Measurements from ENCODE around the gene ANHX.
"Not testable (repeated sequence)": the region's sequence is repeated elsewhere in the genome, so short reads cannot be mapped to it uniquely, and the experiment has no call there.

ANHX gene
- total RNA-seq = 0 reads per million in 4 donors

DNA sequence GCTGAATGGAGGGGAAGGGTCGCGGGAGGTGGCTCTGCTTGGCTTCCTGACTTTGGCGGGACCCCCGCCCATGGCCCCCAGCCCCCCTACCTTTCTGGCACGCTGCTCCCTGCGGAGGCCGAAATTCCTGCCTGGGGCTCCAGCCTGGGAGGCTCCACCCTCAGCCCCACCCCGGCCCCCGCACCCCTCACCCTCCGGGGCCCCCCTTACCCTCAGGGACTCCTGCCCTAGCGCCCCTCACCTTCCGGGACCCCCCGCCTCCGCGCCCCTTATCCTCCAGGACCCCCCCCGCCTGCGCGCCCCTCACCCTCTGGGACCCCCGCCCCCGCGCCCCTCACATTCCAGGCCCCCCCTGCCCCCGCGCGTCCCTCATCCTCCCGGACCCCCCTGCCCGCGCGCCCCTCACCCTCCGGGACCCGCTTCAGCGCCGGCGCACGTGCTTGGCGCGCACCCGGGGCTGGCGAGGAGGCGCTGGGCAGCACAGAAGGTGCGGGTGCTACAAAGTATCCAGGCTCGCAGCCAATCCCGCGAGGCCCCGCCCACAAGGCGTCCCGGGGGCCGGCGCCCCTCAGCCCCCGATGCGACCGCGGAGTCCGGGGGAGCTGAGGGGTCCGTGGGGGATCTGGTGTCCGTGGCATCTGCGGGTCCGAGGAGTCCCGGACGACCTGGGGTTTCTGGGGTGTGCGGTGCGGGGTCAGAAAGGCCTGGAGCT, at the start of gene ANHX:
TSS of gene ANHX (minus strand) at position 477 of the 712 bp plus-strand sequence. CDS start 1,521 bp downstream, outside the sequence.
- no peak for DNase-seq

DNA sequence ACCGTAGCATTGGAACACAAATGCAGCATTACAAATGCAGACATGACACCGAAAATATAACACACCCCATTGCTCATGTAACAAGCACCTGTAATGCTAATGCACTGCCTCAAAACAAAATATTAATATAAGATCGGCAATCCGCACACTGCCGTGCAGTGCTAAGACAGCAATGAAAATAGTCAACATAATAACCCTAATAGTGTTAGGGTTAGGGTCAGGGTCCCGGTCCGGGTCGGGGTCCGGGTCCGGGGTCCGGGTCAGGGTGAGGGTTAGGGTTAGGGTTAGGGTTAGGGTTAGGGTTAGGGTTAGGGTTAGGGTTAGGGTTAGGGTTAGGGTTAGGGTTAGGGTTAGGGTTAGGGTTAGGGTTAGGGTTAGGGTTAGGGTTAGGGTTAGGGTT, 29.0 kb upstream of the ANHX start:
- DNase-seq = not testable (repeated sequence)

DNA sequence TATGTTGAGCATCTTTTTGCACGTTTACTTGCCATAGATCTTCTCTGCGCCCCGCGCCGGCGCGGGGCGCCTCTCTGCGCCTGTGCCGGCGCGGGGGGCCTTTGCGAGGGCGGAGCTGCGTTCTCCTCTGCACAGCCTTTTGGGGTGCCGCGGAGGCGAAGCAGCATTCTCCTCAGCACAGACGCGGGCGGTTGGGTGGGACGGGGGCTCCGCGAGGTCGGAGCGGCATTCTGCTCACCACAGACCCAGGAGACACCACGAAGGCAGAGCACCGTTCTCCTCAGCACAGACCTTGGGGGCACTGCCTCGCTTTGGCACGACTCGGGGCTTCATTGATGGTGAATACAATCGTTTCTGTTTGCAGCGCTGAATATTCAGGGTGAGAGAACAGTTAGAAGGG, 28.5 kb upstream of the ANHX start:
- DNase-seq = no peak

DNA sequence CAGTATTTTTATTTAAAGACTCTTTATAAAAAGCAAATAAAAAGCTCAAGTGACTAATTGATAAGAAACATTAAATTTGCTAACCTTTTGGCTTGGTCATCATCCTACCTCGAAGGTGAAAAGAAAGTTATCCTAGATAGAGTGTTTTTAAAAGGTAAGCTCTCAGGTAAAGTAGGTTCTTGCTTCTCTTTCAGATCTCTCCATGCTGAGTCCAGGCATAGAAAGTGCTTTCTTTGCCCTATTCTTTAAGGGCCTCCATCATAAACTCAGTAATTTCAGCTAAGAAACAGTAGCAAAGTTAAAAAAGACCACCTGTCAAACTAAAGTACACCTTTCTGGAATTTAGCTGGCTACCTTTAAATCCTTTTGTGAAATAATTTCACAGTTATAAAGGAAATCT, 20.6 kb upstream of the ANHX start:
- no peak for DNase-seq

DNA sequence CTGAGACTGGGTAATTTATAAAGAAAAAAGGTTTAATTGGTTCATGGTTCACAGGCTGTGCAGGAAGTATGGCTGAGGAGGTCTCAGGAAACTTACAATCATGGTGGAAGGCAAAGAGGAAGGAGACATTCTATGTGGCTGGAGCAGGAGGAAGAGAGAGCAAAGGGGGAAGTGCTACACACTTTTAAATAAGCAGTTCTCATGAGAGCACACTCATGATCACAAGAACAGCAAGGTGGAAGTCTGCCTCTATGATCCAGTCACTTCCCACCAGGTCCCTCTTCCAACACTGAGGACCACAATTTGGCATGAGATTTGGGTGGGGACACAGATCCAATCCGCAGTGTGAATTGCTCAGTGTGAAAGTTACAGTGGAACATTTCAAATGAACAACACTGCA, 20.2 kb upstream of the ANHX start:
- DNase-seq = not testable (repeated sequence)

DNA sequence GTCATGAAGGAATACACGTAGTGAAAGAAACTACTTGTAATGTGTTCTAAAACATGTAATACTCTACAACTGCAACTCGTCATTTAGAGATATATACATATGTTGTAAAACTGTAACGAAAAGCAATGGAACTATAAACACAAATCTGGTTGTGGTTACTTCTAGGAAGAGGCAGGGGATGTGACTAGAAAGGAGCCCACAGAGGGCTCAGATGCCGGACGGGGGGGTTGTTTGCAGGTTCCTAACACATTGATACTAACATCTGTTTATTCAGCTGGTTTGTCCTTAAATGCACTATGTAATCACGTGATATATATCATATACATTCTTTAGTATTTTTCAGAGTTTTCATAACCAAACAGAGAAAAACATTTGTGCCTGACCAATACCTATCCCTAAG, 16.1 kb upstream of the ANHX start:
- no peak for DNase-seq

DNA sequence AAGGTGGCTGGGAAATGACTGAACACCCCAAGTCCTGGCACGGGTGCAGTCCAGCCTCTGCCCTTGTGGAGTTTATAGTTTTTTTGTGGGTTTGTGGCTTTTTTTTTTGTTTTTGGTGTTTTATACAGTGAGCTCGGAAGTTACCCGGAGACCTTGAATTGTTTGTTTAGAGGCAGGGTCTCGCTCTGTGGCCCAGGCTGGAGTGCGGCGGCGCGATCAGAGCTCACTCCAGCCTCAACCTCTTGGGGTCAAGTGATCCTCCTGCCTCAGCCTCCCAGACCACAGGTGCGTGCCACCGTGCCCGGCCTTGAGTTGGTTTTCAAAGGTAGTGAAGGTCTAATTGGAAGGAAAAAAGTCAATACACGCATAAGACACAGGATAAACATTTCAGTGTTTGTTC, 879 bp upstream of the ANHX start:
- no peak for DNase-seq

DNA sequence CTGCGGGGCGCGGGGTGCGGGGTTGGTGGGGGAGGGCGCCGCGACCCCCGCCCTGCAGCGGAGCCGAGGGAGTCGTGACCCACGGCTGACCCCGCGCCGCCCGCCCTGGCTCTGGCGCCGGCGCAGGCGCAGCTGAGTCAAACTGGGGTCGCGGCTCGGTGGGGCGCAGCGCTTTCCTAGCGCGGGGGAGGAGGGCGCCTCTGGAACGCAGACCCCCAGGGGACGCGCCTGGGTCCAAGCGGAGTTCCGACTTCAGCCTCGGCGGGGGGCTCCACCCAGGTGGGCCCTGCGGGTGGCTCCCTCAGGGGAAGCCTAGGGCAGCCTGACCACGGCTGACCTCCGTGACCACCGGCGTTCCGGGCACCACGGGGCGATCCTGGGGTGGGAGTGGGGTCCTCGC, 467 bp upstream of the ANHX start:
- no peak for DNase-seq

DNA sequence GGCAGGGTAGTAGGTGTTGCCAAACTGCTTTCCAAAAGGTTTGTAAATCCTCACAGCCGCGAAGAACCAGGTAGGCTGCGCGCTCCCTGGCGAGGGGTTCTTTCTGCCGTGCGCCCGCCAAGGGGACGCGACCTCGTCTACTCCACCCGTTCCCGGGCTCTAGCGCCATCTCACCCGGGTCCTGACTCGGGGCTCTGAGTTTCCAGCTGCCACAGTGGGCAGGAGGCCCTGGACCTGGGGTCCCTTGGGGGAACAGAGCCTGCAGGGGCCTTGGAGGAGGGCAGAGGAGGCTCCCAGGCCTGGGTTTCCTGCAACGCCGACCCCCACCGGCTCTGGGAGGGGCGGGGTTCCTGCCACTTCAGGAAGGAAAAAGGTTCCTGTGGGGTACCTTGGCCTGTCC, 706 bp downstream of the ANHX start:
- no peak for DNase-seq

DNA sequence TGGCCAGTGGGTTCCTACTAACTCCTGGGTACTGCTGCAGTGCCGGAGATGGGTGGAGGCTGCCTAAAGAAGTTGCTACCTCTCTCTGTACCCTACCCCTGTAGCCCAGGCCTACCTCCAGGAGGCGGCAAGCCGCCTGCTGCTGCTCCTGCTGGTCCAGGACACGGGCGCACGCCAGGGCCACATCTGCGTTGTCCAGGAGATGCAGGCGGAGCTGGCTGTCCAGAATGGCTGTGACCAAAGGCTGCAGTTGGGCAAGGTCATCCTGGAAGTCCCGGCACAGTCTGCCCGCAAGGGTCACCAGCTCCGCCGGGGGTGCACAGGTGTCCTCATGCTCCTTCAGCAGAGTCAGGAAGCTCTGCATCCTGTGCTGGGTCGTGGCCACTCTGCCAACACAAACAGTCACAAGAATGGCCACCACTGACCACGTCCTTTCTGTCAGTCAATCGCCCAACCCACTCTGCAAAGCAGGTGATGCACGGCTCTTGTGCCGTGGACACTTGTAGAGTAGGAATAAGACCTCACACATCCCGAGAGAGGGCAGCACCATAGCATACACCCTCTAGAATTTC, 1.6 kb downstream of the ANHX start:
- DNase-seq = no peak

DNA sequence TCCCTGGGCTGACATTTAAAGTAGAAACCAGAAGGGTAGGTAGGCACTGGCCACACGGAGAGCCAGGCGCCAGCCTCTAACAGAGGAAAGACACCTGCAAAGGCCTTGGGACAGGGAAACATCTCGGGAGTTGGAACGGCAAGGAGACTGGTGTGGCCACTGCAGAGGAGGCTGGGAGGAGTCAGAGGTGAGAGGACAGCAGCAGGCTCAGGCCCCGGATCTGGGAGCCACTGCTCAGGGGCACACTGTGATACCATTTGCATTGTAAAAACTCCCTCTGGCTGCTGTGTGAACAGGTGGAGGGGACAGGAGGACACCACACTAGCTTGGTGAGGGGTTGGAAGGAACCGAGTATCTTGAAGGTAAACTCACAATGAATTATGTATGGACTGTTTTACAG, 2.7 kb downstream of the ANHX start:
- DNase-seq = no peak

DNA sequence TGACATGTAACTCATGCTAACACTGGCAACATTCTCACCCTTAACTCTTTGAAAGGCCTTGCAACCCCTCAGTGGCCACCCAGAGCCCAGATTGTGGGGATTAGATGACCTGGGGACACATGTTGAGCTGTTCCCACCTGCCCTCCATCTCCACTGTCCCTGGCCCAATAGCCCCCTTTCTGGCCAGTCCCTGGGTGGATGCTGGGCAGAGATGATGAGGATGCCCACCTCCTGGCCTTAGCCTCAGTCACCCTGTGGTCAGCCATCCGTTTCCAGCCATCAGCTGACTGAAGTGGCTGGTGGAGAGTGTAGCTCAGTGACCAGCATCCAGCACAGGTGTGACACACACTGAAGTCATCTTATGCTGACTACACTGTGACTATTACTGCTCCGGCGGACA, 4.7 kb downstream of the ANHX start:
- no peak for DNase-seq

DNA sequence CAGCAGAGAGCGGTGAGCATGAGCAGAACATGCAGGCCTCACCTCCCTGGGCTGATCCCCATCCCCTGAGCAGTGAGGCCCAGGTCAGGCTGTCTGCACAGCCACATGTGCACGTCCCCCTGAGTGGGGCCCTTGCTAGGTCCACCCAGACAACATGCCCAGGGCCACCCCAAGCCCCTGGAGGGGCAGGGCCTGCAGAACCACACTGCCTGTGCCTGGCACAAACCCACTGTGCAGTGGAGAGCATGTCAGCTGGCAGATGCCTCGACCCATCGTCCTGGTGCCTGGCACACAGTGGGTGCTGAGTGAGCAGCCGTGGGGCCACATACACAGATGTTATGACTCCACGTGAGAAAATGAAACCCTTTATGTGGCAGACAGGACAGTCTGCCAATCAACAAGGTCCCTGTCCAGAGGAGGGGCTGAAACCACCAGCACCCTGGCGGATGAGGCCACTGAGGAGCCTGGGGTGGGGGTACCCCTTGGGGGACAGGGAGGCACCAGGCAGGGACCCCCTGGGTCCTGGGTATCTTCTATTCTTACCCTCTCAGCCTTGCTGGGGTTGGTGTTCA, 8.3 kb downstream of the ANHX start:
- DNase-seq = no peak

DNA sequence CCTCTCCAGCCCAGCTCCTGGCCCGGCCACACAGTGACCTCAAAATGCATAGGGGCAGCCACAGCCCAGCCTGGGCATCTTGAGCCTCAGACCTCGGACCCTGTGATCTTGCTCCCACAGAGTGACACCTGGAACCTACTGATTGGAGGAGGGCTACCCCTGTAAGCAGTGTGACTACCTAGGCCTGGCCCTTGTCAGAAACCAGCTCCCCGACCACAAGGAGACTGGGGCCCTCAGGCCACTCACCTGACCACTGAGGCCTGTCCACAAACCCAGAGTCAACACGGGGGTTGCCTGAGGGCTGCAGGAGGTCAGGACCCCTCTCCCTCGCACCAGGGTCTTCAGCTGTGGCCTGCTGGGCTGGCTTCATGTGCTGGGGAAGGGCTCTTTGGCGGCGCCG, 9.0 kb downstream of the ANHX start:
- no peak for DNase-seq

DNA sequence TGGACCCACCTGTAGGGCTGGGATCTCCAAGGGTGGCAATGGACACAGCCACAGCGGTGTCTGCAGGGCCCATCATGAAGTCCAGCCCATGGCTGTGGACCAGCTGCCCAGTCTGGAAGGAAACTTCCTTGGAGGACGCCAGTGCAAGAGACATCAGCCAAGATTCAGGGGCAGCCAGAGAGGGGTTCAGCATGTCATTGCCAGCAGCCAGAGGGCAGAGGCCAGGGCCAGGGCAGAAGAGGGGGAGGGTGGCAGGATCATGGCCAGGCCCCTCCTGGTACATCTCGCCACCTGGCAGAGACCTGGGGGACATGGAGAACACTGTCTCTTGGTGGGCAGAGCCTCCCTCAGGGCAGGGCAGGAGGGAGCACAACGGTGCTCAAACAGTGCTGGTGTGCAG, 10.2 kb downstream of the ANHX start:
- no peak for DNase-seq

DNA sequence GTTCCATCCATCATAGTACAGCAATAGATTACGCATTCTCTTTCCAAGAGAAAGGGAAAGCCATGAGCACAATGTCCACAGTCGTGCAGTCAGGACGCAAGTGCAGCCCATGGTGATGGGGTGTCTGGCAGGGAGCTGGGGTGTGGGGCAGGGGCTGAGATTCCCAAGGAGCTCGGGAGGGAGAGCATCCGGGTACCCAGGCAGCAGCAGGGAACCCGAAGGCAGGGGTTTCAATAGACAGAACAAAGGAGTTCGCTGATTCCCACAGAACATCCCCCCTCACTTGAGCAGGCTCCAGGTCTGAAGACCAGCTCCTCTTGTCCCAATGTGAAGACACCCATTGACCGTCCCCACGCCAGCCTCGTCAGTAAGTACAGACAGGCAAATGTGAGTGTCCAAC, 13.5 kb downstream of the ANHX start:
- DNase-seq = no peak

DNA sequence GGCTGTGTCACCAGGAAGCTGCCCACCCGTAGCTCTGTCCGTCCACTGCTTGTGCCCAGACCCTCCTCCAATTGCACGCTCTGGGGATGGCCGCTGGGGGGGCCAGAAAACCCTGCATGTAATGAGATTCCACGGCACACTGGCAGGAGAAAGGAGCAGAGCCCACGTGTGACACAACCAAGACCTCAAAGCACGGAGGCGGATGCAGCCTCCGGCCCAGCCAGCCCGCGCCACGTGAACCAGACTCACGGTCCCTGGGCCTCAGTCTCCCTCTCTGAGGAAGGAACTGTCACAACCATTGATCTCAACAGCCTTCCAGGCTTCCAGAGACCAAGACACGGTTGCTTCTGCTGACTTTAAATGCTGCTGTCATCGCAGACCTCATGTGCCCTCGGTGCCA, 14.4 kb downstream of the ANHX start:
- no peak for DNase-seq

DNA sequence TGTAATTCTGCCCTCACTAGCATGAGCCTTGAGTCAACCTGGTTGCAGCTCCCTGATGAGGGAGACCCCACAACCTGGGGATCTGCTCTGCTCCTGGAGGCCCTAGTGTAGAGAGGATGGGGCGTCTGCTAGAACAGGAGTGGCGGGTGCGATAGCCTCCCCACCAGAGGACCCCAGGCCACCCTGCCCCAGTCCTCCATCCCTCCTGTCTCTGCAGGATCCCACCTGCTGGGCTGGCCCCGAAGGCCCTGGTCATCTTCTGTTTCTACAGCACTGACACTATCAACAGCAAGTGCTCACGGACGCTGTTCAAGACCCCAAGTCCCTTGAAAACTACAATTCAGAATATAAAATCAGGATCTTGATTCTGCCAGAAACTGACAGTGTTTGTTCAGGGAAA, 15.2 kb downstream of the ANHX start:
- no peak for DNase-seq

DNA sequence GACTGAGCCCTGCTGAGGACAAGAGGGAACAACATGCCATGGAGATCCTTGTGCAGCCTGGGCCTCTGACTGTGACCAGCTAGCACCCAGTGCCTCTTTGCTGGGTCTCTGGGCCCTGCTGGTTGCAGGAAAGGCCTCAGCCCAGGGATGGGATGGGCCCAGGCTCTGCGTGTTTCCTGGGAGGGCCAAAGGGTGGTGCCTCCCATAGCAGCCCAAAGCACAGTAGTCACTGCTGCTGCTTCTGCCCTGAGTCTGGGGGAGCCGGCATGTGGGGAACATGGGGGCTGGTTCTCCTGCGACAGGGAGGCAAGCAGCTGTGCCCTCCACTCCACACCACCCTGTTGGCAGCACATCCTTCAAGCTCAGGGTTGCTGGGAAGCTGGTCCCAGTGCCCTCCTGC, 18.5 kb downstream of the ANHX start:
- DNase-seq = no peak

DNA sequence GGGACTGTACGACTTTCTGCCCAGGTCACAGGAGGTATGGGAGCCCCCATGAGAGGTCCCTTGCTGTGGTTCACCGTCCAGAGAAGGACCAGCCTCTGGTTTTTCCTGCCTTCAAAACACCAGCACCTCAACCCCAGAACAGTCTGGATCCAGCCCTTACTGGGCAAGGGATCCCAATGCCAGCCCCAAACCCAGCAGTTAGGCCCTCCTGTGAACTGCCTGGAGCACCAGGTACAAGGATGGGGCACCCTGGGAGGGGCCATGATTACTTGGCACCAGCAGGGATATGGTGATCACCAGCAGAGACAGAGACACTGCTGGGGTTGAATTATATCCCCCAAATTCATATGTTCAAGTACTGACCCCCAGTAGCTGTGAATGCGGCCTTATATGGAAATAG, 20.0 kb downstream of the ANHX start:
- DNase-seq = no peak

DNA sequence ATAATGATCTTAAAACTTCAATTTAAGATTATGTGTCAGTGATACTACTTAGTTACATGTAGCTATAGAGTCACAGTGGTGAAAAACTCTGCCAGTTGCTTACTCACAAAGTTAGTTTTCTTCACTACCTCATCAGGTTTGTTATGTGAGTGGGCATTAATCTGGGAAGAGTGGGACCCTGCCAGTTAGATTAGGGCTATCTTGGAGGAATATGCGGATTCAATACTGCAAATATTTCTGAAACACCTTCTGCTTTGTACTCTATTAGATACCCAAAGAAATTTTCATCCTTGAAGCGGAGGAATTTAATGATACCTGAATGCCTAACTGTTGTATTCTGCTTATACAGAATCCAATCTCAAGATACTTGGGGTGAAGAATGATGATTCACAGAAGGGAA, 29.3 kb downstream of the ANHX start:
- DNase-seq = no peak

DNA sequence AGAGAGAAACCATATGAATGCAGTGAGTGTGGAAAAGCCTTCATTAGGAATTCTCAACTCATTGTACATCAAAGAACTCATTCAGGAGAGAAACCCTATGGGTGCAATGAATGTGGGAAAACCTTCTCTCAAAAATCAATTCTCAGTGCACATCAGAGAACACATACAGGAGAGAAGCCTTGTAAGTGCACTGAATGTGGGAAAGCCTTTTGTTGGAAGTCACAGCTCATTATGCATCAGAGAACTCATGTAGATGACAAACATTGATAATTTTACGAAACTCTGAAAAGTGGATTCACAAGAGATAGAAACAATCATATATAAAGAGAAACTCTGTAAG, 31.4 kb downstream of the ANHX start:
- no peak for DNase-seq

DNA sequence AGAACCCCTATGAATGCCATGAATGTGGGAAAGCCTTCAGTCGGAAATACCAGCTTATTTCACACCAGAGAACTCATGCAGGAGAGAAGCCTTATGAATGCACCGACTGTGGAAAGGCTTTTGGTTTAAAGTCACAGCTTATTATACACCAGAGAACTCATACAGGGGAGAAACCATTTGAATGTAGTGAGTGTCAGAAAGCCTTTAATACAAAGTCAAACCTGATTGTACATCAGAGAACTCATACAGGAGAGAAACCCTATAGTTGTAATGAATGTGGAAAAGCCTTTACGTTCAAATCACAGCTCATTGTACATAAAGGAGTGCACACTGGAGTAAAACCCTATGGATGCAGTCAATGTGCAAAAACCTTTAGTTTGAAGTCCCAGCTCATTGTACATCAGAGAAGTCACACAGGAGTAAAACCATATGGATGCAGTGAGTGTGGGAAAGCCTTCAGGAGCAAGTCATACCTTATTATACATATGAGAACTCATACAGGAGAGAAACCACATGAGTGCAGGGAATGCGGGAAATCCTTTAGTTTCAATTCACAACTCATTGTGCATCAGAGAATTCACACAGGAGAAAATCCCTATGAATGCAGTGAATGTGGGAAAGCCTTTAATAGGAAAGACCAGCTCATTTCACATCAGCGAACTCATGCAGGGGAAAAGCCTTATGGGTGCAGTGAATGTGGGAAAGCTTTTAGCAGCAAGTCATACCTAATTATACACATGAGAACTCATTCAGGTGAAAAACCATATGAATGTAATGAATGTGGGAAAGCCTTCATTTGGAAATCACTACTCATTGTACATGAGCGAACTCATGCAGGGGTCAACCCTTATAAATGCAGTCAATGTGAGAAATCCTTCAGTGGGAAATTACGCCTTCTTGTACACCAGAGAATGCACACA, 32.1 kb downstream of the ANHX start:
- no peak for DNase-seq
